ENCODE results near the gene SERPINA5.

The SERPINA5 gene

DNA sequence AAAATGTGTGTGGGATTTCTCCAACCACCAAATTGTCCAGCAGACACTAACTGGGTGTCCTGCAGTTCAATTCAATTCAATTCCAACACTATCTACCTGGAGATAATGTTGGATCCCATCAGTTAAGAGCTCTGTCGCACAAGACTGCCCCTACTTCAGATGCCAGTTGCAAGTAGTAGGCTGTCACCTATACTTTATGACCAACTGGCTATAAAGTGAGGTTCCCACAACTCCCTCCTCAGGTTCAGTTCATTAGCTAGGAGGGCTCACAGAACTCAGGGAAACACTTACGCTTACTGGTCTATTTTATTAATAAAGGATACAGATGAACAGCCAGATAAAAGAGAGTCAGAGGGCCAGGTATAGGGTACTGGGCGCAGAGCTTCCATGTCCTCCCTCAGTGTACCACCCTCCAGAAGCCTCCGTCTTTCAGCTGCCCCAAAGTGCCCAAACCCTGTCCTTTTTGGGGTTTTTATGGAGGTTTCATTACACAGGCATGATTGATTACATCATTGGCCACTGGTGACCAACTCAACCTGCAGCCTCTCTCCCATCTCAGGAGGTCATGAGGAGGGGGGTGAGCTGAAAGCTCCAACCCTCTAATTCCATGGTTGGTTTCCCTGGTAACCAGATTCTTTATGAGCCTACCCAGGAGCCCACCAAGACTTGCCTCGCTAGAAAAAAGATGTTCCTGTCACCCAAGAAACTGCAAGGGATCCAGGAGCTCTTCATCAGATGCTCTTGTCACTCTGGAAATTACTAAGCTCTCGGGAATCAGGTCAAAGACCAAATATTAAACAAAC lies 7.5 kb upstream of the SERPINA5 start:
- H3K27ac ChIP-seq (ENCODE audit: extremely low read depth, low read depth, low read length): no peak overlapping the region
- CTCF ChIA-PET: interaction anchor here (1.2 kb wide), 1 partner anchor 23 kb away, joined by 3 read pairs; no protein-coding TSS in a partner anchor
- H3K4me3 ChIP-seq (ENCODE audit: low read depth, low read length): no peak overlapping the region
- no peaks in the 10 kb centered on the region for H3K36me3 ChIP-seq (ENCODE audit: control insufficient read depth in 2 of 2, insufficient read depth in 1 of 2, low read length in 2 of 2)
- POLR2A ChIA-PET: no interaction called here
- H3K9me3 ChIP-seq (ENCODE audit: control insufficient read depth, insufficient read depth, low read depth, low read length): no peaks in the 10 kb centered on the region
- no peaks in the 10 kb centered on the region for H3K4me1 ChIP-seq (ENCODE audit: control insufficient read depth, insufficient read depth, low read length)
- TF ChIP-seq ZNF843 (tag by site-specific recombination; IDR thresholded peaks at IDR 0.05) (no peak), GLIS1 (tag by site-specific recombination; IDR thresholded peaks at IDR 0.05) (no peak), ZNF624 (tag by site-specific recombination; IDR thresholded peaks at IDR 0.05) (no peak), GLIS2 (tag by site-specific recombination; IDR thresholded peaks at IDR 0.05) (no peak), ZNF132 (tag by site-specific recombination; IDR thresholded peaks at IDR 0.05; ENCODE audit: borderline replicate concordance) (no peak), MYNN (tag by site-specific recombination; IDR thresholded peaks at IDR 0.05; ENCODE audit: borderline replicate concordance) (no peak), ZNF677 (tag by site-specific recombination; IDR thresholded peaks at IDR 0.05) (no peak), ZNF558 (tag by site-specific recombination; IDR thresholded peaks at IDR 0.05) (no peak), ZNF223 (tag by site-specific recombination; IDR thresholded peaks at IDR 0.05) (no peak), ZNF354C (tag by site-specific recombination; IDR thresholded peaks at IDR 0.05; ENCODE audit: borderline replicate concordance, low read depth) (no peak)
- TF ChIP-seq, protein P1, sequence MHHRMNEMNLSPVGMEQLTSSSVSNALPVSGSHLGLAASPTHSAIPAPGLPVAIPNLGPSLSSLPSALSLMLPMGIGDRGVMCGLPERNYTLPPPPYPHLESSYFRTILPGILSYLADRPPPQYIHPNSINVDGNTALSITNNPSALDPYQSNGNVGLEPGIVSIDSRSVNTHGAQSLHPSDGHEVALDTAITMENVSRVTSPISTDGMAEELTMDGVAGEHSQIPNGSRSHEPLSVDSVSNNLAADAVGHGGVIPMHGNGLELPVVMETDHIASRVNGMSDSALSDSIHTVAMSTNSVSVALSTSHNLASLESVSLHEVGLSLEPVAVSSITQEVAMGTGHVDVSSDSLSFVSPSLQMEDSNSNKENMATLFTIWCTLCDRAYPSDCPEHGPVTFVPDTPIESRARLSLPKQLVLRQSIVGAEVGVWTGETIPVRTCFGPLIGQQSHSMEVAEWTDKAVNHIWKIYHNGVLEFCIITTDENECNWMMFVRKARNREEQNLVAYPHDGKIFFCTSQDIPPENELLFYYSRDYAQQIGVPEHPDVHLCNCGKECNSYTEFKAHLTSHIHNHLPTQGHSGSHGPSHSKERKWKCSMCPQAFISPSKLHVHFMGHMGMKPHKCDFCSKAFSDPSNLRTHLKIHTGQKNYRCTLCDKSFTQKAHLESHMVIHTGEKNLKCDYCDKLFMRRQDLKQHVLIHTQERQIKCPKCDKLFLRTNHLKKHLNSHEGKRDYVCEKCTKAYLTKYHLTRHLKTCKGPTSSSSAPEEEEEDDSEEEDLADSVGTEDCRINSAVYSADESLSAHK (tag by site-specific recombination; IDR thresholded peaks at IDR 0.05): no peak
- TF ChIP-seq, protein P2, sequence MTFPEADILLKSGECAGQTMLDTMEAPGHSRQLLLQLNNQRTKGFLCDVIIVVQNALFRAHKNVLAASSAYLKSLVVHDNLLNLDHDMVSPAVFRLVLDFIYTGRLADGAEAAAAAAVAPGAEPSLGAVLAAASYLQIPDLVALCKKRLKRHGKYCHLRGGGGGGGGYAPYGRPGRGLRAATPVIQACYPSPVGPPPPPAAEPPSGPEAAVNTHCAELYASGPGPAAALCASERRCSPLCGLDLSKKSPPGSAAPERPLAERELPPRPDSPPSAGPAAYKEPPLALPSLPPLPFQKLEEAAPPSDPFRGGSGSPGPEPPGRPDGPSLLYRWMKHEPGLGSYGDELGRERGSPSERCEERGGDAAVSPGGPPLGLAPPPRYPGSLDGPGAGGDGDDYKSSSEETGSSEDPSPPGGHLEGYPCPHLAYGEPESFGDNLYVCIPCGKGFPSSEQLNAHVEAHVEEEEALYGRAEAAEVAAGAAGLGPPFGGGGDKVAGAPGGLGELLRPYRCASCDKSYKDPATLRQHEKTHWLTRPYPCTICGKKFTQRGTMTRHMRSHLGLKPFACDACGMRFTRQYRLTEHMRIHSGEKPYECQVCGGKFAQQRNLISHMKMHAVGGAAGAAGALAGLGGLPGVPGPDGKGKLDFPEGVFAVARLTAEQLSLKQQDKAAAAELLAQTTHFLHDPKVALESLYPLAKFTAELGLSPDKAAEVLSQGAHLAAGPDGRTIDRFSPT (tag by site-specific recombination; IDR thresholded peaks at IDR 0.05): no peak

DNA sequence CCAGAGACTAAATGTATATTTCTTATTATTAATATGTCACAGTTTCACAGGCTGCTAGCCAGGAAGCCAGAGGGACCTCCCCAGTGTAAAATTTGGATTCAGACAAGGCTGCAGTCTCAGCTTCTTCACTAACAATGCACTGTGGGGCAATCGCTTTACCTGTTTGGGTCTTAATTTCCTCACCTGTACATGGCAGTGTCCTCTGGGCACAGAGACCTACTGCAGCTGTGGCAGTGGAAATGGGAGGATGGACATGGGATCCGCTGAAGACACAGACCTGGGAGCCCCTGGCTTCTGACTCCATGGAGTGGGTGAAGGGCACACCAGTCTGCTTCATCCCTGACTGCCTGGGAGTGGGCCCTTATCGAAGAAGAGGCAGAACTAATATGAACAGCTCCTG lies 6.9 kb upstream of the SERPINA5 start:
- Histone ChIP-seq H3K4me3 (ENCODE audit: low read depth, low read length) (no peak overlapping the region), H3K4me1 (ENCODE audit: control insufficient read depth, insufficient read depth, low read length) (no peaks in the 10 kb centered on the region), H3K9me3 (ENCODE audit: control insufficient read depth, insufficient read depth, low read depth, low read length) (no peaks in the 10 kb centered on the region), H3K36me3 (ENCODE audit: control insufficient read depth in 2 of 2, insufficient read depth in 1 of 2, low read length in 2 of 2) (no peaks in the 10 kb centered on the region), H3K27ac (ENCODE audit: extremely low read depth, low read depth, low read length) (no peak overlapping the region)
- POLR2A ChIA-PET: no interaction called here
- no peak for TF ChIP-seq SCRT2 (tag by site-specific recombination; IDR thresholded peaks at IDR 0.05)
- TF ChIP-seq ZNF16 (tag by site-specific recombination; IDR thresholded peaks at IDR 0.05; ENCODE audit: low read depth): no peak
- no peak for TF ChIP-seq ZNF391 (tag by site-specific recombination; IDR thresholded peaks at IDR 0.05; ENCODE audit: borderline replicate concordance, low read depth)
- no peak for TF ChIP-seq ZNF311 (tag by site-specific recombination; IDR thresholded peaks at IDR 0.05; ENCODE audit: borderline replicate concordance)
- no peak for TF ChIP-seq ZFP3 (tag by site-specific recombination; IDR thresholded peaks at IDR 0.05; ENCODE audit: low read depth)
- CTCF ChIA-PET: no interaction called here

Data from HEK293 (cell line).